GM18499 (cell line): ENCODE data around the gene BMPR1A.
"Not testable (repeated sequence)": the region's sequence is repeated elsewhere in the genome, so short reads cannot be mapped to it uniquely, and the experiment has no call there.

Source experiments
- ATAC-seq: cut with Tn5 transposase; IDR thresholded peaks from one replicate; pipeline ENCODE4 v1.9.1; 2021; ENCODE audit warnings: moderate number of reproducible peaks; ENCODE audit not compliant: insufficient read depth, unreplicated experiment

Gene BMPR1A

DNA sequence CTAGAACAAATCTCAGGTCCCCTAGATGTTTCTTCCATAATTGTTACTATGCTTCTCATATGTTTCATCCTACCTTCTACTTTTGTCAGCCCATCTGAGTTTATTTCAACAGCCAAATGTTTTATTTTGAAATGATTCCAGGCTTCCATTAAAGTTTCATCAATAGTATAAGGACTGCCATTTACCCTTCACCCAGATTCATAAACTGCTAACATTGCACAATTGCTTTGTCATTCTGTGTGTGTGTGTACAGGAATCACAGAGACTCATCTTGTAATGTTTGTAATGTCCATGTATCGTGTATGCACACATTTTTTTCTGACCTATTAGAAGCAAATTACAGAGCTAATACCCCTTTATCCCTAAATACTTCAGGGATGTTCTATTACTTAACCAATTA, 175.5 kb downstream of the BMPR1A start:
- ATAC-seq, result no peak

DNA sequence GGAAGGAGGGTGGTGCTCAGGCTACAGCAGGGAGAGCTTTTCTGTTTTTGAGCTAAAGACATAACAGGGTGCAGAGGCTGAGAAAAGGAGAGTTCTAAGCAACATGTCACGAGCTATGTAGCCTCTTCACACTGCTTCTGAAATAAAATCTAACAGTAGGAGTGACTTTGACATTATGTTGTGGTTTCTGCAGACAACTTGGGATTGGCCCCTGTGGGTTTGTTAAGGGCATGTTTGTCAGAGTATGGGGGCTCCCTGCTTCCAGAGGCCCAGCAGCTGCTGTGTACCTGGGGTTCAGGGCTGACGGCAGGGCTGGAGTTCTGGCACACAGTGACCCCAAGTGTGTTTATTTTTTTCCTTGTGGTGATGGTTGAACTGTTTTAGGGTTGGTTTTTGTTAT, 176.3 kb downstream of the BMPR1A start:
- no peak for ATAC-seq

- ATAC-seq, result not testable (repeated sequence)
Measured at GRCh38 chr10:86934162-86934711, 177.8 kb downstream of the BMPR1A start.

- no peak for ATAC-seq
Measured at GRCh38 chr10:86936661-86937501, 180.5 kb downstream of the BMPR1A start.

DNA sequence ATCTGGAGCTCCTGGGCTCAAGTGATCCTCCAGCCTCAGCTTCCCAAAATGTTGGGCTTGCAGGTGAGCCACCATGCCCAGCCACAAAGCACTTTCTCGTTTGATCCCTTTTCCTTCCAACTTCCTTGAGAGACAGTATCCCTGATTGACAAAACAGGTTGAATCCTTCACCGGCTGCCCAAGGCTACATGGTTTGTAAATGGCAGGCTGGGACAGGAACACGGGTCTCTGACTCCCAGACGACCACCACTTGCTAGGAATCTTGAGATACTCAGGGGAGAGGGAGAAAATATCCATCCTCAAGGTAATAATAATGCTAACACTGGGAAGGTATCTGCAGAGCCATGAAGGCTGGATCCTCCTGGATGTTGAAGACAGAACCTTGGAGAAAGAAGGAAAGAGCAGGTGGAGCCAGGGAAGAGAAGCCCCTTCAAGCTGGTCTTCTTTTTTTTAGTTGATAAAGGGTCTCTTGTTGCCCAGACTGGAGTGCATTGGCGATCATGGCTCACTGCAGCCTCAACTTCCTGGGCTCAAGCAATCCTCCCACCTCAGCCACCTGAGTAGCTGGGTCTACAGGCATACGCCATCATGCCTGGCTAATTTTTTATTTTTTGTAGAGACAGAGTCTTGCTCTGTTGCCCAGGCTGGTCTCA, 181.2 kb downstream of the BMPR1A start:
- ATAC-seq, result no peak

DNA sequence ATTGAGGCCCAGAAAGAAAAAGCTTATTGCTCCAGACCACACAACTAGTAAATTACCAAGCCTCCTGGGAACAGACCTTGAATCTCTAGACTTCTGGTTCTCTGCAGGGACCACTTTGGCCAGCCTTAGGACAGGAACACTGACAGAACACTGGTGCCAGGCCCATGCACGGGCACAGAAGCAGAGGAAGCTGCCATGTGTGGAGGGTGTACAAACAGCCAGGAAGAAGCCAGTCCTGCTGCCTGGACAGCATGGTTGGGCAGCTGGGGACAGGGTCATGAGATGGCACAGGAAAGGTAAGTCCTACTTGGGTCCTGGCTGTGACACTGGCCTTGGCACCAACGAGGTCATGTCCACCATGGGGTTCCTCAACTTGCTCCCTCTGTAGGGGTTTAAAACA, 181.8 kb downstream of the BMPR1A start:
- no peak for ATAC-seq

DNA sequence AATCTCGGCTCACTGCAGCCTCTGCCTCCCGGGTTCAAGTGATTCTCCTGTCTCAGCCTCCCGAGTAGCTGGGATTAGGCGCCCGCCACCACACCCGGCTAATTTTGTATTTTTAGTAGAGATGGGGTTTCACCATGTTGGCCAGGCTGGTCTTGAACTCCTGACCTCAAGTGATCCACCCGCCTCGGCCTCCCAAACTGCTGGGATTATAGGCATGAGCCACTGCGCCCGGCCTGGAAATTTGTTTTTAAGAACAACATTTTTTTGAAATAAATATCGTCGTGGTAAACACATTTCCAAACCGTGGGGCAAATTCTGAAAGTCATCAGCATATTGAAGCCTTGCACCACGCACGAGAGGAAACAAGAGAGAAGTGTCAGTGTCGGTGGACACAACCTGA, 183.7 kb downstream of the BMPR1A start:
- not testable (repeated sequence) for ATAC-seq

- ATAC-seq, result no peak
Measured at GRCh38 chr10:86940677-86941076, 184.3 kb downstream of the BMPR1A start.

DNA sequence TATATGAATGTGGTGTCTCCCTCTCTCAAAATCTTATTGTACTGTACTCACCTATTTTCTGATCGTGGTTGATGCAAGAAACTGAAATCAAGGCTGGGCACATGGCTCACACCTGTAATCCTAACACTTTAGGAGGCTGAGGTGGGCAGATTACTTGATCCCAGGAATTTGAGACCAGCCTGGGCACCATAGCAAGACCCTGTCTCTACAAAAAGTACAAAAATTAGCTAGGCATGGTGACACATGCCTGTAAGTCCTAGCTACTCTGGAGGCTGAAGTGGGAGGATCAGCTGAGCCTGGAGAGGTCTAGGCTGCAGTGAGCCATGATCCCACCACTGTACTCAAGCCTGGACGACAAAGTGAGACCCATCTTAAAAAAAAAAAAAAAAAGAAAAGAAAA, 185.0 kb downstream of the BMPR1A start:
- ATAC-seq, result no peak

- no peak for ATAC-seq
Measured at GRCh38 chr10:86941991-86942421, 185.6 kb downstream of the BMPR1A start.

GRCh38 chr10:86942441-86943315, 186.3 kb downstream of the BMPR1A start:
- ATAC-seq, result no peak

DNA sequence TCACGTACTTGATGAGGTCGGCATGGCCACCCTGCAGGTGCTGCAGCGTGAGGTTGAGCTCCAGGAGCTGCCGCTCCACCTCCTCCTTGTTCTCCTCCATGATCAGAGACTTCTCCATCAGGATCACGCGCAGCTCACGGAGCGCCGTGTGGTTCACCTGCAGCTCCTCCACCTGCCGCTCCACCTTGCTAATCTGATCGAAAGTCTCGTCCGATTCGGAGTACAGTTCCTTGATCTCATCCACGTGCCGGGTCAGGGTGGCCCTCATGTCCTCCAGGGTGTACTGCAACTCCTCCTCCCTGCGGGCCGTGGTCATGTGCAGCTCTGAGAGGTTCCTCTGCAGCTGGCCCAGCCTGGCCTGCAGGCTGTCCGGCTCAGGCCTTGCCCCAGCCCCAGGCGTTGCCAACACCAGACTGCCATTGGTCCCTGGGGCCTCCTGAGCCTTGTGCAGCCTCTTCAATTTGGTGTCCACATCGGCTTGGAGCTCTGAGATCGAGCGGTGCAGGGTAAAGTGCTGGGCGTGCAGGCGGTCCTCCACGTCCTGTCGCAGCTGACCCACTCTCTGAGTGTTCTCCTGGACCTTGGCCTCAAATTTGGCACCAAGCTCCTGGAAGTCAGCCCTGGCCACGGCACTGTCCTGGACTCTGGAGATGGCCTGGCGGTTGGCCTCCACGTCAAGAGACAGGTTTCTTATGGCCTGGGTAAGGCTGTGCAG, 187.1 kb downstream of the BMPR1A start:
- no peak for ATAC-seq

- no peak for ATAC-seq
Measured at GRCh38 chr10:86944031-86944419, 187.6 kb downstream of the BMPR1A start.

DNA sequence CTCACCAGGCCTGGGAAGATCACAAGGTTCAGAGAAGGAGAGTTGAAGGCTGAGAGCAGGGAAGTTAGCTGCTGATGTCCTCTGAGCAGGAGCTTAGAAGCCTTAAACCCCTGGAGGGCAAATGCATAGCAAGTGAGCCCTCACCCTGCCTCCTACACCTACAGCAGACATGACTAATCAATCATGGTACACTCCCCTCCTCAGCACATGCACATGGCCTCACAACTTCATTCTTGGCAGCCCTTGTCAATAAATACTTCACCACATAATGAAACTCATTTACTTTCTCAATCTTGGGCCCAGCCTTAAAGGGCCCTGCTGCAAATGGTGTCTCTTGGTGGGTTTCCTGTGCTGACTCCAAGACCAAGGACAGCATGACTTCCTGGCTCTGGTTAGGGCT, 188.1 kb downstream of the BMPR1A start:
- no peak for ATAC-seq

DNA sequence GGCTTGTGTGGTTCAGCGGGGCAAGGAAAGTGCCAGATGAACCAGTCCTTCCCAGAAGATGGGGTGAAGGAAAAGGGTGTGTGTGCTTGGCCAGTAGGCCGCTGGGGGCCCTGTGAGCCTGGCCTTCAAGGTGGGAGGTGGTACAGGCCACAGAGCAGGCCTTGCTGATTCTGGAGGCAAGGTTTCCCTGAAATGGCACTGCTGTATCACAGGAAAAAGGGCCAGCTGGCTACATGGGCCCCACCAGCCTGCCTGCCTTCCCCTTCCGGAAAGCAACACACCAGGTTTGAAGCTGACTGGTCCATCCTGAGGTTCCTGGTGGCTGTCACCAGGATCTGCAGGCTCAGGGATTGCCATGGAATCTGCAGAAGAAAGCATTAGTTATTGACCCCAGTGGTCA, 188.5 kb downstream of the BMPR1A start:
- no peak for ATAC-seq

DNA sequence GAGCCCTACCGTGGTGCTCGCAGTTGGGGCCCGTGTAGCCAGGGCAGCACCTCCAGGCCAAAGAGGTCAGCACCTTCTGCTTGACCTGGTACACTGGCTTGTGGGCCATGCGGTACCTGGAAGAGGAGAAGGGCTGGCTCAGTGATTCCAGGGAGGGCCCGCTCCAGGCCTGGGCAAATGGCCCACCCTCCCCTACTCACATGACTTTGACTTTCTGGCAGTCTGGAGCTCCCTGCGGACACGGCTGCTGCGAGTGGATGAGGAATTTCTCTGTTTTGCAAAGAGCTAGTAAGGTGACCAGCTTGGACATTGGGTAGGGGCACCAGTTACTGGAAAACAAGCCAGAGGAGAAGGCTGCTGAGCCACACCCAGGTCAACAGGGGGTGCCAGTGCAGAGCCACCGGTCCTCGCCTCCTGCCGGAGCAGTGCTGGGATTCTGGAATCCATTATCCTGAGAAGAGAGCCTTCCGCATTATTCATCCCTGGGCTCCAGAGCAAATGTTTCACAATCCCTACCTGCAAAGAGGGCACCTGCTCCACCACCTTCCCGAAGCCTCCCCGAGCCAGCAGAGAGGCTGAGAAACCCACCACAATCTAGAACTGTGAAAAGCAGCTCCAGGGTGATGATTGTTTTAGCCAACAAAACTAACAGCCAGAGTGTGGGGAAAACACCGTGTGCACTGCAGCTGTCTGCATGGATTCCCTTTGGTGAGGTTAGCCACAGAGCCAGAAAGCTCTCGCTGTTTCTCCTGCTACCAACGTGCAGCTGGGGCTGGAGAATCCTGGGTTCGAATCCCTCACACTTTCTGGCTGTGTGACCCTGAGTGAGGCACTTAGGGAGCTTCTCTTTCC, 189.2 kb downstream of the BMPR1A start:
- ATAC-seq, result no peak

GRCh38 chr10:86946213-86947155, 190.1 kb downstream of the BMPR1A start:
- no peak for ATAC-seq

DNA sequence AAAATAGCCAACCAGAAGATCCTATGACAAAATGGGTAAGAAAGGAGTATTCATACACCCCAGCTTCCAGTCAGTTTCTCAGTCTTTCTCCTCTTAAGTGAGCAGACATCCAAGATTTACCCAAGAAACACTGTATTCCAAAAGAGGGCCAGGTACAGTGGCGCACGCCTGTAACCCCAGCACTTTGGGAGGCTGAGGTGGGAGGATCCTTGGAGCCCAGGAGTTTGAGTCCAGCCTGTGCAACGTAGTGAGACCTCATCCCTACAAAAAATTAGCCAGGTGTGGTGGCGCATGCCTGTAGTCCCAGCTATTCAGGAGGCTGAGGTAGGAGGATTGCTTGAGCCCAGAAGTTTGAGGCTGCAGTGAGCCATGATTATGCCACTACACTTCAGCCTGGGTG, 191.4 kb downstream of the BMPR1A start:
- ATAC-seq, result not testable (repeated sequence)
